T-helper 2 cell treated with Interferon-gamma antibody and Interleukin-4, amounts not matched to agents 100 ng/mL and 5 ng/mL, for 36 hours (primary cell): ENCODE measurements around the gene TMEM131L. TPM values are rescaled to one million over a fixed set of nuclear protein-coding genes. Genes with fewer than 3 reads are reported as not detected.
"Not testable (repeated sequence)": the region's sequence is repeated elsewhere in the genome, so short reads cannot be mapped to it uniquely, and the experiment has no call there.

Experiments
- intact Hi-C: fragments of 100-400 bp; cut with micrococcal nuclease; formaldehyde crosslinking; loops from one replicate; pipeline ENCODE4 v1.15.1; 2023
- total RNA-seq: library from RNA; stranded (reverse); gene quantifications from 2 replicates; pipeline ENCODE4 v1.2.3, GENCODE V29; 2022

The TMEM131L gene, protein sequence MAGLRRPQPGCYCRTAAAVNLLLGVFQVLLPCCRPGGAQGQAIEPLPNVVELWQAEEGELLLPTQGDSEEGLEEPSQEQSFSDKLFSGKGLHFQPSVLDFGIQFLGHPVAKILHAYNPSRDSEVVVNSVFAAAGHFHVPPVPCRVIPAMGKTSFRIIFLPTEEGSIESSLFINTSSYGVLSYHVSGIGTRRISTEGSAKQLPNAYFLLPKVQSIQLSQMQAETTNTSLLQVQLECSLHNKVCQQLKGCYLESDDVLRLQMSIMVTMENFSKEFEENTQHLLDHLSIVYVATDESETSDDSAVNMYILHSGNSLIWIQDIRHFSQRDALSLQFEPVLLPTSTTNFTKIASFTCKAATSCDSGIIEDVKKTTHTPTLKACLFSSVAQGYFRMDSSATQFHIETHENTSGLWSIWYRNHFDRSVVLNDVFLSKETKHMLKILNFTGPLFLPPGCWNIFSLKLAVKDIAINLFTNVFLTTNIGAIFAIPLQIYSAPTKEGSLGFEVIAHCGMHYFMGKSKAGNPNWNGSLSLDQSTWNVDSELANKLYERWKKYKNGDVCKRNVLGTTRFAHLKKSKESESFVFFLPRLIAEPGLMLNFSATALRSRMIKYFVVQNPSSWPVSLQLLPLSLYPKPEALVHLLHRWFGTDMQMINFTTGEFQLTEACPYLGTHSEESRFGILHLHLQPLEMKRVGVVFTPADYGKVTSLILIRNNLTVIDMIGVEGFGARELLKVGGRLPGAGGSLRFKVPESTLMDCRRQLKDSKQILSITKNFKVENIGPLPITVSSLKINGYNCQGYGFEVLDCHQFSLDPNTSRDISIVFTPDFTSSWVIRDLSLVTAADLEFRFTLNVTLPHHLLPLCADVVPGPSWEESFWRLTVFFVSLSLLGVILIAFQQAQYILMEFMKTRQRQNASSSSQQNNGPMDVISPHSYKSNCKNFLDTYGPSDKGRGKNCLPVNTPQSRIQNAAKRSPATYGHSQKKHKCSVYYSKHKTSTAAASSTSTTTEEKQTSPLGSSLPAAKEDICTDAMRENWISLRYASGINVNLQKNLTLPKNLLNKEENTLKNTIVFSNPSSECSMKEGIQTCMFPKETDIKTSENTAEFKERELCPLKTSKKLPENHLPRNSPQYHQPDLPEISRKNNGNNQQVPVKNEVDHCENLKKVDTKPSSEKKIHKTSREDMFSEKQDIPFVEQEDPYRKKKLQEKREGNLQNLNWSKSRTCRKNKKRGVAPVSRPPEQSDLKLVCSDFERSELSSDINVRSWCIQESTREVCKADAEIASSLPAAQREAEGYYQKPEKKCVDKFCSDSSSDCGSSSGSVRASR (N-terminal part only)
- 37.8 and 41.9 TPM in 2 replicates for total RNA-seq

DNA sequence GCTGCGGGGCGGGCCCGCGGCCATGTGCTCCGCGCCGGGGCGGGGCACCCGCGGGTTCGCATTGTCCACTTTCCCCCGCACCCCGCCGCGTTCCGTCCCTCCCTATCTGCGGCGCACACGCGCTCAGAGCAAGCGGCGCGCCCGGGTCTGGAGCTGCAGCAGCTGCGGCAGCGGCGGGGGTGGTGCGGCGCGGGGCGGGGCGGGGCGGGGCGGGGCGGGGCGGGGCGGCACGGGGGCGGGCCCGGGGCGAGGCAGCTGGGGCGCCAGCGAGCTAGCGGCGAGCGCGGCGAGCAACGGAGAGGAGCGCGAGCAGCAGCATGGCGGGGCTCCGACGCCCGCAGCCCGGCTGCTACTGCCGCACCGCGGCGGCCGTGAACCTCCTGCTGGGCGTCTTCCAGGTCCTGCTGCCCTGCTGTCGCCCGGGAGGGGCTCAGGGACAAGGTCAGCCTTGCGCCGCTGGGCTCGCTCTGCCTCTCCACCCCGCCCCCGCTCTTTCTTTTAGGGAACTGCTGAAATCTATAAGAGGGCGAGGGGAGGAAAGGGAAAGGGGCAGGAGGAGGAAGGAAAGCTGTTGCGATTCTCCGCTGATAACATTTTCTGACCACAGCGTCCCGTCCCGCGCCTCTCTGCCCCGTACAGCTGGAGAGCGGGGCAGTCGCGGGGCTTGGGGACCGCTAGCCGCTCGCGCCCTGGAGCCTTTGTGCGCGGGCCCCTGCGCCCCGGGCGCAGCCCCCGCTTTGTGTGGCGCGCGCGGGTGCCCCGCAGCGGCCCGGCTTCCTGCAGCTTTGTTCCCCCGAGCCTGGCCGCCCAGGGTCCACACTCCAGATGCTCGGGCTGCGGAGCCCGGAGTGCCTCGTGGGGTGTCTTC lies at the start of gene TMEM131L:
TMEM131L (plus strand) TSS at position 280 of the 868 bp plus-strand sequence; CDS start at position 318, 38 bp downstream.
- intact Hi-C loops: loop anchor here (1.0 kb wide), 3 partner anchors 27 to 108 kb away; no protein-coding TSS in a partner anchor

DNA sequence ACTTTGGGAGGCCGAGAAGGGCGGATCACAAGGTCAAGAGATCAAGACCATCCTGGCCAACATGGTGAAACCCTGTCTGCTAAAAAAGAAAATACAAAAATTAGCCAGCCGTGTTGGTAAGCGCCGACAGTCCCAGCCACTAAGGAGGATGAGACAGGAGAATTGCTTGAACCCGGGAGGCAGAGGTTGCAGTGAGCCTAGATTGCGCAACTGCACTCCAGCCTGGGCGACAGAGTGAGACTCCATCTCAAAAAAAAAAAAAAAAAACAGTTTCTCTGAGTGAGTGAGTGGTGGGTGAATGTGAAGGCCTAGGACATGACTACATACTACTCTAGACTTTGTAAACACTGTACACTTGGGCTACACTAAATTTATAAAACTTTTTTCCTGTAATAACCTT lies 49.7 kb upstream of the TMEM131L start:
- intact Hi-C loops: not testable (repeated sequence)

DNA sequence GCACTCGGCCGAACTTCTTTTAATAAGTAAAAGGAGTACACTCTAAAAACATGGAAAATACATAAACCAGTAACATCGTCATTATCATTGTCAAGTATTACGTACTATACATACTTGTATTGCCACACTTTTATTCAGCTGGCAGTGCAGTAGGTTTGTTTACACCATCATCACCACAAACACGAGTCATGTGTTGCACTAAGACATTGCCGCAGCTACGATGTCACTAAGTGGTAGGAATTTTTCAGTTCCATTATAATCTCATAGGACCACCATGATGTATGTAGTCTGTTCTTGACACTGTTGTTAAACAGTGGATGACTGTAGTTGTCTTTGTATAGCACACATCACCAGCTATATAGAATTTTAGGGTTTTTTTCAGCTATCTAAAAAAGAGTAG lies 48.0 kb upstream of the TMEM131L start:
- intact Hi-C loops: no loop called here

DNA sequence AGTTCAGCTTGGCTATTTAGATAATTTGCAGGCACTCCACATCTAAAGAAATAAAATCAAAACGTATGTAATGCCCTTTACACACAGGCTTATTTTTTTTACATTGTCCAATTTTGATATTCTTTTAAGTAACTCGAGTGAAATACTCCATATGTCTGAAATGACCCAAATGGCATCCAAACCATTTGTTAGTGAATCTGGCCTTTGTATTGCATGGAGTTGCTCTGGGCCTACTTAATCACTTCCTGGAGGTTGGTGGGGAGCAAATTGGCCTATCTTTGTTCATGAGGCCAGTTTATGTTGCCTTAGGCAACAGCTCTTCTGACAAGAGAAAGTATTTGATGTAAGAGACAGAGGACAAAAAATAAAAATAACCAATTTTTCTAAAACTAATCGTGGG lies 47.6 kb upstream of the TMEM131L start:
- intact Hi-C loops: no loop called here

DNA sequence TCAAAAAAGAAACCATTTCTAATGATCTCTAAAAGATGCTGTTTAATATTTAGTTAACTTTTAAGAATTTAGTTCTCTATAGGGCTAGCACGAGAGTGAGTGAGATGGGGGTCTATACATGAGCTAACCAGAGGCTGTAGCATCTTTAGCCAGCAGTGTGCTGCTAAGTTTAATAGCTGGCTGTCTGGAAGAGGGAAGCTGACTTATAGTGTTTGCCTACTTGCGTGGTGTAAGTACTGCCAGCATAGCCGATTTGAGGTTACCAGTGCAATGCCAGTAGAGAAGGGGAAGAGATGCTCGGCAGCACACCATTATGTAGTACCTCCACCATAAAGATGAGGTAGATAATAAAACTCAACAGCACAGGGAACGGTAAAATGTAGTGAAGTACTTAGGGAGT lies 47.1 kb upstream of the TMEM131L start:
- intact Hi-C loops: no loop called here

DNA sequence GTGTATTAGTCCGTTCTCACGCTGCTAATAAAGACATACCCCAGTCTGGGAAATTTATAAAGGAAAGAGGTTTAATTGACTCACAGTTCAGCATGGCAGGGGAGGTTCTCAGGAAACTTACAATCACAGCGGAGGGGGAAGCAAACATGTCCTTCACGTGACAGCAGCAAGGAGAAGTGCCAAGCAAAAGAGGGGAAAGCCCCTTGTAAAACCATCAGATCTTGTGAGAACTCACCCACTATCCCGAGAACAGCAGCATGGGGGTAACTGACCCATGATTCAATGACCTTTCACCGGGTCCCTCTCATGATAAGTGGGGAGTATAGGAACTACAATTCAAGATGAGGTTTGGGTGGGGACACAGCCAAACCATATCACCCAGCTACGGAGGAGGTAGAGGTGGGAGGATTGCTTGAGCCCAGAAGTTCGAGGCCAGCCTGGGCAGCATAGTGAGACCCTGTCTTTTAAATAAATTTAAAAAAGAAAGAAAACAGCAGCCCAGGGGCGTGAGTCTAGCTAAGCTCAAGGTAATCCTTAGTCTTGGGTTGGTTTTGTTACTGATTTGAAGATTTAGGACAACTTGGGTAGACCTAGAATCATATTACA lies 46.4 kb upstream of the TMEM131L start:
- intact Hi-C loops: no loop called here

DNA sequence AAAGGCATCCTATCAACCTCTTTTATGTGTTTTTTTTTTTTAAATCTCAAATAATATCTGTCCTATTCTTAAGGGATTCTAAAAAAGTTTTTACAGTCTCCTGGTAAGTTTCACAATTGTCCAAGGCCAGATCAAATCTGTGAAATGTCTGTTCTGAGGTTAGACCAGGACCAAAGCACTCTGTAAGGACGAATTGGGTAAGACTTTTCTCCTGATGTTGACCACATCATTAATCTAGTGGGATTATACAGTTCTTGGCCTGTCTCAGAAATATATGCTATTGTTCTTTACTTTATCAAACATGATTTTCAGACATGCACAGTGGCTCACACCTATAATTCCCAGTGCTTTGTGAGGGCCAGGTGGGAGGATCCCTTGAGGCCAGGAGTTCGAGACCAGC lies 45.8 kb upstream of the TMEM131L start:
- intact Hi-C loops: no loop called here

DNA sequence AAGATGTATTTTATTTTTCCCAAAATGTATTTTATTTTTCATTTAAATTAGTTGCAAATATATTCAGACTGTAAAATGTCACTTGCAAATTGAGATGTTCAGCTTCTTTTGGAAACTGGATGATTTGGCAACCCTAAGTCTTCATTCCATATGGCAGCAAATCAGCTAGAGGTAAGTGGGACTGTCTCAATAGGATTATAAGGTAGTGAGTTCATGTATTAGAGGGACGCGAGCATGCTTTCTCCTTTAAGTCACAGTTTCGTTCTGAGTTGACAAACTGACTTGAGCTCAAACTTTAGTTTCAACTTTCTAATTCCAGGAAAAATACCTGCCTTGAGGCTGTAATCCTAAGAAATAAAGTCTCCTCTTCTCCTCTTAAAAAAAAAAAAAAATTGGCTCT lies 44.2 kb upstream of the TMEM131L start:
- intact Hi-C loops: loop anchor here (1.0 kb wide), 1 partner anchor 77 kb away; no protein-coding TSS in a partner anchor

DNA sequence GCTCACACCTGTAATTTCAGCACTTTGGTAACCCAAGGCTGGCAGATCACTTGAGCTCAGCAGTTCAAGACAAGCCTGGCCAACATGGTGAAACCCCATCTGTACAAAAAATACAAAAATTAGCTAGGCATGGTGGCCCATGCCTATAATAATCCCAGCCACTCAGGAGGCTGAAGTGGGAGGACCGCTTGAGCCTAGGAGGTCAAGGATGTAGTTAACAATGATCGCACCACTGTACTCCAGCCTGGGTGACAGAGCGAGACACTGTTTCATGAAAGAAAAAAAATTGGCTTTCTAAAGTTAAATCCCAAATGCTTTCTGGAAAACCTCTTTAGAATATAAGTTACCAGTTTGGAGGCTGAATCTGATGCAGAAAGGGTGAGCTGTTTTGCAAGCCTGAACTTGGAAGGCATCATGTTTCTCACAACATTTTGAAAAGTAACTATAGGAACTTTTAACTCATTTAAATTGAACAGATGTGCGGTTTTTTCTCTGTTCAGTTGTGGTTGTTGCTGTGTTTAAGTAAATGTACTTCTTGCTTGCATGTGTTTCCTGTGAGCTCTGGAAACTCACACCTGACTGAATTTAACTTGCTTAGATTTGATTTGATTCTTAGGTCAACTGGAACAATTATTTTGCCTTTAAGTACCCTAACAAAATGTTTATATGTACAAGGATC lies 39.8 kb upstream of the TMEM131L start:
- intact Hi-C loops: loop anchor here (1.0 kb wide), 1 partner anchor 148 kb away; no protein-coding TSS in a partner anchor

DNA sequence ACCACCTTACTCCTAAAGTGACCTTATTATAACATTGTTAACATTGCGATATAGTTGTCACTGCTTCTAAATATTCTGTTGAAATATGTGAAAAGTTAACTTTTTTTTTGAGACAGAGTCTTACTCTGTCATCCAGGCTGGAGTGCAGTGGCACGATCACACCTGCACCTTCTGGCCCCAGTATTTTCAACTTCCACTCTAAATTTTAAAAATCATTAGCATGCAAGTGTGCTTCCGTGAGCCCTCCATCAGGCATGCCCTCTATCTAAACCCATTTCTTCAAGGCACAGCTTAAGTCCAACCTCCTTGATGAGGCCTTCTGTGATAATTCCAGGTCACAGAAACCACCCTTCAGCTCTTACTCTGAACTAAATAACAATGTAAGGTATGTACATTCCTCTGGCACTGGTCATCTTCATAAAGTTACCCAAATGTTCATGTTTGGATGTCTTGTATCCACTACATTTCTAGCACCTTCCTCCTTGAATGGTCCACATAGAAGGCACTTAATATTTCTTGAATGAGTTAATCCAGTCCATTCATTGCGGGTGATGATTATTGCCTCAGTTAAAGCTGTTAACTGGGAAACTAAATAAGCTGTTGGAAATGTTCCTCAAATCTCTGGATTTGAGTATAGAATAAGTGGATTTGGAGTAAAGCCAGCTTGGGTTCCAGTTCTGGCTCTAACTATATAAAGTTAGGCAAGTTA lies 38.6 kb upstream of the TMEM131L start:
- intact Hi-C loops: no loop called here

DNA sequence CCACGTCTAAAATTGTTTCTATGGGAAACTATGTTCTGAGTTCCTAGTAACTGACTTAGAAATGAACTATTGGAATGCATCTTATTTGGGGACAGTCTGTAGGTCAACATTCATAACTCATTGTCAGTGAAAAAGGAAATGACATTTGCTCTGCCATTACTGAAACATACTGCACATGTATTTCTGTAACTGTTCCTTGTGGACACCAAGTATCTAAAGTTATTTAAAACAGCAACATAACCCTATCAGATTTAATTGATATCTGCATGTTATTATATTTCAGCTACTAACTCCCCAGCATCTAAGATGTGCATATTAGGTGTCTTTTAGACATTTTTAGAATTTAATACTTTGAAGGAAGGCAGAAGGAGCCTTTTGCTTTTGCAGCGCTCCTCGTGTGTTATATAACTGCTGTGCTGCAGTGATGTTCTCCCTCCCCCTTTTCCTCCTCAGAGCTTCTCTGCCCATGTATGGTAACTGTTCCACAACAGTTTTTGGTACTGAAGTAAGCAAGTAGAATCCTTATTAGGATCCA lies 37.2 kb upstream of the TMEM131L start:
- intact Hi-C loops: no loop called here

DNA sequence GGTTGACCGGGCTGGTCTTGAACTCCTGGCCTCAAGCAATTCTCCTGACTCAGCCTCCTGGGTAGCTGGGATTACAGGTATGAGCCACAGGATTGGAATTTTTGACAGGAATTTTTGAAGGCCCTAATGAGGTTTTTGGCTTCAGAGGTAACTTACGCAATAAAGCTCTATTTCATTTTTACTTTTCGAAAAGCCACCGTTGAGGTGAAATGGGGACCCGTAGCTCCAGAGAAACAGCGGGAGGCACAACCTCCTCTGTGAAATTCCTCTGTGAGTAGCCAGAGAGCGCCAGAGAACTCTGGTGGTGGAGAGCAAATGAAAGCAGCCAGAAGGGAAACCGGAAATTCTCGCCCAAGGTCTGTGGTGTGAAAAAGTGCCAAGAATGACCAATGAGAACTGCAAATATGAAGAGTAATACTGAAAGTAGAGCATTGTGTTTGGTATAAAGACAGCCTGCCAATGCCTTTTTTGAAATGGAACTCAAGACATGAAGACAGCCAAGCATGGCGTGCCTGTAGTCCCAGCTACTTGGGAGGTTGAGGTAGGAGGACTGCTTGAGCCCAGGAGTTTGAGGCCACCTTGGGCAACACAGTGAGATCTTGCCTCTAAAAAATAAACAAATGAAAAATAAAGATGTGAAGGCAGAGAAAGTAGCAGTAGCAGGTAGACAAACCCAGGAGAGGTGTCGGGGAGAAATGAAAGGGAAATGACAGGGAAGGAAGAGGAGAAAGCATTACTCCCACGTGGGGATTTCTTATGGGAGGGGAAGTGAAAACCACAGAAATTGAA lies 33.0 kb upstream of the TMEM131L start:
- intact Hi-C loops: loop anchor here (1.0 to 2.0 kb wide), 6 partner anchors 18 to 141 kb away; partner anchors contain the start of genes MND1 and TMEM131L

DNA sequence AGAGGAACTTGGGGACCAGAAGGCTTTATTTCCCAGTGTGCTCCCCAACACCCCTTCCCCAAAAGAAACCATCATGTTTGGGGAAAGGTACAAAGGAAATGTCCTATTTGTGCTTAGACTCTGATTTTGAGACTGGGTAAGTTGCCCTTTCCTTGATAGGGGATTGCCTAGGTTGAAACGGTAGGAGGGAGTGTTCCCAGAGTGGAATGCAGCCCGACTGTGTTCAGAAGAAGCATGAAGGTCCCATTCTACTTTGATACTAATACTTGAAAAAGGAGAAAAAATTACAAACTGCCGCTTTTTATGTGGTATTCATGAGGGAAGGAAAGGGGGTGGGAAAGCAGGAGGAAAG lies 32.4 kb upstream of the TMEM131L start:
- intact Hi-C loops: loop anchor here (1.0 to 2.0 kb wide), 6 partner anchors 17 to 141 kb away; partner anchors contain the start of genes MND1 and TMEM131L

DNA sequence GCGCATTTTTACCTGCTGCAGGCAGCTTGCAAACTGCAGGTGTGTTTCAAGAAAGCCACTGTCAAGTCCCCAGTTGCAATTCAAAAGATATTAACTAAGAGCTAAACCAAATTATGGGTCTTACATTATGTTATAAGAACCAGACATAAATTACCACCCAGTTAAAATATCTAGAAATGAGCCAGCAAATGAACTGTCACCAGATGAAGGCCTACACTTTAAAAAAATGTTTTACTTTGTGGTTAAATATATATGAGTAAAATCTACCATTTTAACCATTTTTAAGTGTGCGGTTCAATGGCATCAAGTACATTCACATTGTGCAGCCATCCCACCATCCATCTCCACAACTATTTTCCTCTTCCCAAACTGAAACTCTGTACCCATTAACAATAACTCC lies 32.0 kb upstream of the TMEM131L start:
- intact Hi-C loops: no loop called here

DNA sequence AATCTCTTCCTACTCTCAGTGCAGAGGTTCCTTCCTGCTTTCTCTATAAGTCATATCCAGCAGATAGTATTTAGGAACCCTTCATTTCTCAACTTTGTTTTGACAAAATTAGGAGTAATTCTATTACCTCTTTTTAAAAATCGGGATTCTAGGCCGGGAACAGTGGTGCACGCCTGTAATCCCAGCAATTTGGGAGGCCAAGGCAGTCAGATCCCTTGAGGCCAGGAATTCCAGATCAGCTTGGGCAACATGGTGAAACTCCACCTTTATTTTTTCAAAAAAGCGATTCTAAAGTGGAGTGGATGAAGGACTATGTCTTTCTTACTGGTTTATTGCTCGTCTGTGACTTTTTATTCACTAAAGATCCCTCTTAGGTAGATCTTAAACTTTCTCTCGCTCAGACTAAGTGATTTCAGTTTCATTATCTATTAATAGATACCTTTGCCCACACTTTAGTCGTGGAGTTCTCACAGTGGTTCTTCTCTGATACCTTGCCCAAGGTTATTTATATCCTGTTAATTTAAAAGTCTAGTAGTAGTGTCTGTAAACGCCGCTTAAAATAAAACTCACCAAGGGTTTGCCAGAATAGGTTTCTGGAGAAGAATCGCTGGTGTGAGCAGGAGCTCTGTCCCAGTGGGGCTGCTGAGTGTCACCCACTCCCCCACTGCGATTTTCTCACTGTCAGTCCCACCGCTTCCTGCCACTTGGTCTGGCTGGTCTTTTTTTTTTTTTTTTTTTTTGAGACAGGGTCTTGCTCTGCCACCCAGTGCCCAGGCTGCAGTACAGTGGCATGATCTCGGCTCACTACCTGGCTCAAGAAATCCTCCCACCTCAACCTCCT lies 27.0 kb upstream of the TMEM131L start:
- intact Hi-C loops: loop anchor here (1.0 kb wide), 1 partner anchor 27 kb away; the partner anchor contains the start of gene TMEM131L

DNA sequence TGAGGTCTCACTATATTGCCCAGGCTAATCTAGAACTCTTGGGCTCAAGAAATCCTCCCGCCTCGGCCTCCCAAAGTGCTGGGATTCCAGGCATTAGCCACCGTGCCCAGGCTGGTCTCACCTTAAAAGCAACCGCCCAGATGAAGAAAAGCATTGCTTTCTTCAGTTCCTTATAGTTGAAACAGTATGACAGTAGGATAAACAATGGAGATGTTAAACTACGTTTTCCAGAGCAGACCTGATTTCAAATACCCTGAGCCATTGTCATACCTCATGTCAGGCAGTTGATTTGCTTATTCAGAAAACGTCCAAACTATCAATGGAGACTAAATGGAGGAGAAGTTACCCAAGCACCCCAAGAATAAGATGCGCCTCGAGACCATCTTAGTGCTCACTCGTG lies 26.3 kb upstream of the TMEM131L start:
- intact Hi-C loops: loop anchor here (1.0 kb wide), 1 partner anchor 26 kb away; the partner anchor contains the start of gene TMEM131L
